Measurements from ENCODE around the gene SNTB2.
A peak's percentile ranks its signal among the peaks of the same experiment; 100 is the strongest.
"Not testable (repeated sequence)": the region's sequence is repeated elsewhere in the genome, so short reads cannot be mapped to it uniquely, and the experiment has no call there.

Gene SNTB2

GRCh38 chr16:69285240-69285639 is 98.3 kb downstream of the SNTB2 start:
- no peak for TF ChIP-seq CTCF (IDR thresholded peaks at IDR 0.05; ENCODE audit: low read depth, low read length)
- DNase-seq (ENCODE audit: extremely low read depth, low read depth), result no peak

- peak; percentile 39 for TF ChIP-seq CTCF (IDR thresholded peaks at IDR 0.05; ENCODE audit: low read depth, low read length)
- peak; percentile 35 for DNase-seq (ENCODE audit: extremely low read depth, low read depth)
Observed at GRCh38 chr16:69286941-69287713, 100.2 kb downstream of the SNTB2 start.

- not testable (repeated sequence) for DNase-seq (ENCODE audit: extremely low read depth, low read depth)
Observed at GRCh38 chr16:69291657-69292056, 104.7 kb downstream of the SNTB2 start.

GRCh38 chr16:69293401-69293800 is 106.4 kb downstream of the SNTB2 start:
- DNase-seq (ENCODE audit: extremely low read depth, low read depth), result no peak
- no peak for TF ChIP-seq CTCF (IDR thresholded peaks at IDR 0.05; ENCODE audit: low read depth, low read length)

GRCh38 chr16:69294051-69294450 is 107.1 kb downstream of the SNTB2 start:
- TF ChIP-seq CTCF (IDR thresholded peaks at IDR 0.05; ENCODE audit: low read depth, low read length), result no peak
- DNase-seq (ENCODE audit: extremely low read depth, low read depth), result no peak

- not testable (repeated sequence) for DNase-seq (ENCODE audit: extremely low read depth, low read depth)
Observed at GRCh38 chr16:69296771-69297170, 109.8 kb downstream of the SNTB2 start.

- DNase-seq (ENCODE audit: extremely low read depth, low read depth), result no peak
- no peak for TF ChIP-seq CTCF (IDR thresholded peaks at IDR 0.05; ENCODE audit: low read depth, low read length)
Observed at GRCh38 chr16:69298261-69298660, 111.3 kb downstream of the SNTB2 start.

- TF ChIP-seq CTCF (IDR thresholded peaks at IDR 0.05; ENCODE audit: low read depth, low read length), result no peak
- no peak for DNase-seq (ENCODE audit: extremely low read depth, low read depth)
Observed at GRCh38 chr16:69301187-69301586, 114.2 kb downstream of the SNTB2 start.
